ENCODE results near the gene C2orf78.
"Not testable (repeated sequence)": the region's sequence is repeated elsewhere in the genome, so short reads cannot be mapped to it uniquely, and the experiment has no call there.

The C2orf78 gene

DNA sequence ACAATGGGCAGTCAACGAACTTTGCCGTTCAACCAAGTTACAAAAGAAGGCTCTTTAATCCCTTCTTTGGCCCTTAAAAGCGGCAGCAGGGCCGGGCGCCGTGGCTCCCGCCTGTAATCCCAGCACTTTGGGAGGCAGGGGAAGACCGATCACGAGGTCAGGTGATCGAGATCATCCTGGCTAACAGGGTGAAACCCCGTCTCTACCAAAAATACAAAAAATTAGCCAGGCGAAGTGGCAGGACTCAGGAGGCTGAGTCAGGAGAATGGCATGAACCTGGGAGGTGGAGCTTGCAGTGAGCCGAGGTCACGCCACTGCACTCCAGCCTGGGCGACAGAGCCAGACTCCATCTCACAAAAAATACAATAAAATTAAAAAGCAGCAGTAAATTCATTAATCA, 581 bp upstream of the C2orf78 start:
- DNase-seq: not testable (repeated sequence)

- DNase-seq: no peak
Observed at GRCh38 chr2:73811878-73812277, 27.9 kb downstream of the C2orf78 start.

DNA sequence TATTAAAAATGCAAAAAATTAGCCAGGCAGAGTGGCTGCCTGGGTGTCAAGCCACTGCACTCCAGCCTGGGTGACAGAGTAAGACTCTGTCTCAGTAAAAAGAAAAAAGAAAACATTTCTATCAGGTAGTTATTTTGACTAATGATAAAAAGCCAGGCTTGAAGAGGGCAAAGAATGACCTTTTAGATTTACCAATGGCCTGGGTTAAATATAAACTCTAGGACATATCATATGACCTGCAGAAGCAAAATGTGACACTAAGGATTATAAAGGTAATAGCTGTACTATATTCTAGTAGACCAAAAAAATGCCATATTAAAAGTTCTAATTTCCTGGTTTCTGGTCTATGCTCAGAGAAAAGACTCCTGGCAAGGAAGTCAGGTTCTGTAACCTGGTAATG, 28.7 kb downstream of the C2orf78 start:
- no peak for DNase-seq

DNA sequence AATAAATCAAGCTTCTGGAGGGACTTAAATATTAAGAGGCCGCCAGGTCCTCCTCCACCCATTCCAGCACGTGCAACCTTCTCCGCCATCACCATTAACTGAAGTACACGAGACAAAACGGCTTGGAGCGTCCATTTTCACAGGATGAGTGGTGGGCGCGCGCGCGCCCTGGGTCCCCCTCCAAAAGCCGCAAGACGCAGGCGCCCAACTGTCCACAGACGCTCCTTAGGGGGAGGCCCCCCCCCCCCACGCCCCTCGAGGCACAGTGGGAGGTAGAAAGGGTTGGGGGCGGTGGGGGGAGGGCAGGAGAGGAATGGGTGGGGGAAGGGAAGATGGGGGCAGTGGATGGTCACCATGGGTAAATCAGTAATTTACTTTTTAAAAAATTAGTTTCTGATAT, 34.3 kb downstream of the C2orf78 start:
- DNase-seq: no peak

- no peak for DNase-seq
Observed at GRCh38 chr2:73821227-73821626, 37.2 kb downstream of the C2orf78 start.

- DNase-seq: no peak
Observed at GRCh38 chr2:73821669-73822068, 37.7 kb downstream of the C2orf78 start.

GRCh38 chr2:73822276-73822675, 38.3 kb downstream of the C2orf78 start:
- no peak for DNase-seq

DNA sequence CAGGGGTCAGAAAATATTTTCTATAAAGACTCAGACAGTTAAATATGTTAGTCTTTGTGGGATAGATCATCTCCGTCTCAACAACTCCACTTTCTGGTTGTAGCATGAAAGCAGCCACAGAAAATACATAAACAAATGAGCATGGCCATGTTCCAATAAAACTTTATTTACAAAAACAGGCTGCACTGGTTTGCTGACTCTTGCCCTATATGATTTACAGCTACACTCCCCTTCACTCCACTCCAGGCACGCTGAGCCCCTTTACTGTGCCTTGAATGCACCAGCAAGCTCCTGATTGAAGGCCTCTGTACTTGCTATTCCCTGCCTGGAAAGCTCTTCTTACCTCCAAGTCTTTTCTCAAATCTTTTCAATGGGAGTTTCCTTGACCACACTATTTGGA, 39.0 kb downstream of the C2orf78 start:
- no peak for DNase-seq

- DNase-seq: no peak
Observed at GRCh38 chr2:73823416-73823815, 39.4 kb downstream of the C2orf78 start.

GRCh38 chr2:73823916-73824523, 40.0 kb downstream of the C2orf78 start:
- peak; percentile 43 for DNase-seq

DNA sequence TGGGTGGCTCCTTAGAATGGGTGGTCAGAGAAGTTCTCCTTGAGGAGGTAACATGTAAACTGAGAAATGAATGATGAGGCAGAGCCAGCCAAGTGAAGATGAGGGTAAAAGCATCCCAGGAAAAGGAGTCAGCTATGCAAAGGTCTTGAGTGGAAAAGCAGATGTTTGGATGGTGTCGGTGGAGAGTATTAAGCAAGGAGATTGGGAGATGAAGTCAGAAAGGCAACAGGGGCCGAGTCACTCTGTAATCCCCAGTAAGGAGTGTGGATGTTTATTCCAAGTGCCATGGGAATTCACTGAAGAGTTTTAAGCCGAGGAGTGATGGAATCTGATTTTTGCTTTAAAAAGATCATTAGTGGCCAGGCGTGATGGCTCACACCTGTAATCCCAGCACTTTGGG, 41.4 kb downstream of the C2orf78 start:
- DNase-seq: no peak

DNA sequence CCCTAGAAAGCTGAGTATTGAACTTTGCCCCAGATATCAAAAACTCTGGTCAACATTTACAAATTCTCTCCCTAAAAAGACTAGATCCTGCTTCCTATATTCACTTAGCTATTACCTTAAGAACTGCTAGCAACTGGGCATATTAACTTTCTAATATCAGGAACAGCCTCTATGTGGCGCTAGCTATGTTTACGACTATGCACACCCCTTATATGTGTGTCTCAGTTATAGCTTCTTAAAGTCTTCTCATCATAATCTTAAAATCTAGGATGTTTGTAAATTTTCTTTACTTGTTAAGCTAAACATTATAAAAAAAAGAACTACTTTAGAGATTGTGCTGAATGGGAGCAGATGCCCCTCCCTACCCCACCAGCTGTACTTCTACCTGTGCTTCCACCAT, 43.0 kb downstream of the C2orf78 start:
- DNase-seq: peak; percentile 30

- DNase-seq: no peak
Observed at GRCh38 chr2:73827660-73828388, 43.8 kb downstream of the C2orf78 start.

GRCh38 chr2:73828389-73828817, 44.4 kb downstream of the C2orf78 start:
- DNase-seq: no peak

DNA sequence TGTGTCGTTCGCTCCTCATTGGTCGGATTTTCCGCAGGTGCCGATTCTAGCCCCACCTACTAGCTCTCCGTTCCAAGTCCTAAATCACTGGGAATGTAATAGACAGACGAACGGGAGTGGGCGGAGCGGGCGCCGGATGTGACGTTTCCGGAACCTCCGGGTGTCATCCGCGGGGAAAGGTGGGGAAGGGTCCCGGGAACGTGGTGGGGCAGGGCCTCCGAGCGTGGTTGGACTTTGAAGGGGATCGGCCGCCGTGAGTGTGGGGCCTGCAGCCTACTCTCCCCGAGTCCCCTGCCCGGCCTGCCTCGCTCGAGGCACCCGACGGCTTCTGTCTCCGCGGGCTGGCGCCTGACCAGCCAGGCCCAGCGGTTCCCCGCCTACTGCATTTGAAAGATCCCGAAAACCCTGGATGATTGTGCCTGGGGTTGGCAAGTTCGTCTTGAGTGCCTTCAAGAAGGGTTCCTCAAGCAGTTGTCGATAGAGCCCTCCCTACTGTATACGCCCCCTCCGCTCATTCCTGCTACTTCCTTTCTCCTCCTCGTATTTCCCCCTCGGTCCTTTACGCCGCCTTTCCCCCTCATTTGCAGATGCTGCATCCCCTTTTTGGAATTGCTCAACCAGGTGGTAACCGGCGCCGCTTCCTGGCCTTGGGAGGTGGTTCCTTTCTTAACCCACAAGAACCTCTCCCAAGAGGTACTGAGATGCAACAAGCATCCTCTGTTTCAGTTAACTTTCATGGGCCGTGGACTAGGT, 45.0 kb downstream of the C2orf78 start, which contains the start of gene STAMBP:
Gene STAMBP (plus strand): TSS at position 144 of the 753 bp plus-strand sequence. CDS start 1,896 bp downstream, outside the sequence.
- peak; percentile 79 for DNase-seq

DNA sequence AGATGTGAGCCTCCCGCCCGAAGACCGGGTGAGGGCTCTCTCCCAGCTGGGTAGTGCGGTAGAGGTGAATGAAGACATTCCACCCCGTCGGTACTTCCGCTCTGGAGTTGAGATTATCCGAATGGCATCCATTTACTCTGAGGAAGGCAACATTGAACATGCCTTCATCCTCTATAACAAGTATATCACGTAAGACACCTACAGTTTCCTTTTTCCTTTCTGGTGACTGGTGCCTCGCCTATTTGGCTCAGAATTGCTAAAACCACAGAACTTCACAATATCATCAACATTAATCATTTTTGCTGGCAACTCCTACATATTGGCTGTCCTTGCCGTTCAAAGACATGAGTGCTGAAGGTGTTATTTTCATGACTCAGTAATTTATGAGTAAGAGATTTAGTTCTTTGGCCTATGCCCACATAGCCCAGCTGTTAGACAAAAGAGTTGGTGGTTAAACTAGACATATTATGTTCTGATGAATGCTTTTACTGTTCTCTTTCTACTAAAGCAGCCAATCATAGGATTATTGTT, 47.0 kb downstream of the C2orf78 start:
- DNase-seq: no peak

GRCh38 chr2:73832930-73833329, 48.9 kb downstream of the C2orf78 start:
- DNase-seq: no peak

DNA sequence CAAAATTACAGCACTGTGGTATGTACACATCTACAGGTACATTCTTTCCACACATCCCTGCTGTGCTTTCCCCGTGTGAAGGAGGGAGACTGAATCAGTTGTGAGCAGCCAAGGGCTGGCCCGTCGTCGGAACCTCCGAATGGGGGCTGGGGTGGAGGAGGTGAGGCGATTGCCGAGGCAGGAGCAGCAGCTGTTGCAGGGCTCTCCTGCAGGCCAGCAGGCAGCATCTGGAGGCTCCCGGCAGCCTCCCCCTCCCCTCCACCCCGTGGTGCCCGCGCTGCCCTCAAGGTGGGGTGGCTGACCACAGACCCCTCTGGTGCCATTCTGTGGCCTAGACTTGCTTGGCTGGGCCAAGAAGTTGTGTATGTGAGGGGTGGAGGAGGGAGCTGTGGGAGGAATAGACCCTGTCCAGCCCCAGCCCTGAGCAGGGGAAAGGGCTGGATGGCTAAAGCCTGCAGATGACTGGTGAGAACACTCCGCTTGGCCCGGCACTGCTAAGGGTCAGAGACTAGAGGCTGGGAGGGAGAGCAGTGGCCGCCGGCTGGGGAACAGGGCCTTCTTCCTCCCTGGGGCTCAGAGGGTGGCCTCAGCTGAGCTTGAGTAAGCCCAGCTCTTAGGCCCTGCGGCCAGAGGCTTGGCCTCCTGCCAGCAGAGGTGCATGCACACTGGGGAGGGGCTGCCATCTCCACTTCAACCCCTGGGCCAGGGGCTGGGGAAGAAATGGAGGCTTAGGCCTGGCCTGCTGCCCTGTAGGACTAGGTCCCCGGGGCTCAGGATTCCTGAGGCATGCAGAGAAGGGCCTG, 52.4 kb downstream of the C2orf78 start:
- DNase-seq: no peak

DNA sequence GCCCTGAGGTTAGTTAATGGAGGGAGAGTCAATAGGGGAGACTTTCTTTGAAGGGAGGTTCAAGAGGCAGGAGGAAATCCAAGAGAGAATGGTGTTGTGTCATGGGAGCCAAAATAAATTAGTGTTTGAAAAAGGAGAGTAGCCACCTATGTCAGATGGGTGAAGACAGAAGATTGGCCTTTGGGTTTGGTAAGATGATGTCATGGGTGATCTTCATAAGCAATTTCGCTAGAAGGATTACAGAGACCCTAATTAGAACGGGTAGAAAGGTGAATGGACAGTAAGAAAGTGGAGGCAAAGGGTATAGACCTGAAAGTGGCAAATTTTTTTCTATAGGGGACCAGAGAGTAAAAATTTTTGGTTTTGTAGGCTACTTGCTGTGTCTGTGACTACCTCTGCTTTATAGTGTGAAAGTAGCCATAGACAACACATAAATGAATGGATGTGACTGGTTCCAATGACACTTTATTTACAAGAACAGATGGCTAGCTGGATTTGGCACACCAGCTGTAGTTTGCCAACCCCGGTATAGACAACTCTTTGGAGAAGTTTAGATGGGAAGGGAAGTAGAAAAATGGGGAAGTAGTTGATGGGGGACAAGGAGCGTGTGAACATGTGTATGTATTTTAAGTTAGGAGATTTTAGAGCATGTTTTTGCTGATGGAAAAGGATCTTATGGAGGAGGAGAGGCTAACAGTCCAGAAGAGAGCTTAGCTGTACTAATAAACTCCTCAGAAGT, 54.0 kb downstream of the C2orf78 start:
- no peak for DNase-seq

- DNase-seq: no peak
Observed at GRCh38 chr2:73838889-73839534, 55.0 kb downstream of the C2orf78 start.

GRCh38 chr2:73839653-73840411, 55.8 kb downstream of the C2orf78 start:
- DNase-seq: no peak
